Measurements from ENCODE around the gene ARMH1. TPM values are rescaled to one million over a fixed set of nuclear protein-coding genes. Genes with fewer than 3 reads are reported as not detected.

Gene ARMH1
- not detected in 2 replicates for total RNA-seq (2014; rRNA removed; shearing (Covaris generic))

- DNase-seq (ENCODE audit: low spot score), result peak; percentile 98
Measured at GRCh38 chr1:44674113-44675000, at the start of gene ARMH1, which contains the start of gene TMEM53. TSS of gene ARMH1 (plus strand) at chr1:44674714. CDS start at chr1:44689698, 14,984 bp downstream. TSS of gene TMEM53 (minus strand) at chr1:44674481. CDS start at chr1:44674391, 90 bp downstream.

GRCh38 chr1:44625348-44625747 lies 49.2 kb upstream of the ARMH1 start:
- no peak for DNase-seq (ENCODE audit: low spot score)

- DNase-seq (ENCODE audit: low spot score), result peak; percentile 87
Measured at GRCh38 chr1:44628962-44629756, 45.4 kb upstream of the ARMH1 start.

- DNase-seq (ENCODE audit: low spot score), result no peak
Measured at GRCh38 chr1:44630116-44630515, 44.4 kb upstream of the ARMH1 start.

- DNase-seq (ENCODE audit: low spot score), result no peak
Measured at GRCh38 chr1:44631333-44631646, 43.2 kb upstream of the ARMH1 start.

- DNase-seq (ENCODE audit: low spot score), result peak; percentile 68
Measured at GRCh38 chr1:44631647-44632539, 42.6 kb upstream of the ARMH1 start.

GRCh38 chr1:44632598-44632997 lies 41.9 kb upstream of the ARMH1 start:
- no peak for DNase-seq (ENCODE audit: low spot score)

- DNase-seq (ENCODE audit: low spot score), result no peak
Measured at GRCh38 chr1:44634606-44635189, 39.8 kb upstream of the ARMH1 start.

- no peak for DNase-seq (ENCODE audit: low spot score)
Measured at GRCh38 chr1:44635439-44635838, 39.1 kb upstream of the ARMH1 start.

GRCh38 chr1:44636083-44636687 lies 38.3 kb upstream of the ARMH1 start:
- DNase-seq (ENCODE audit: low spot score), result no peak

- peak; percentile 61 for DNase-seq (ENCODE audit: low spot score)
Measured at GRCh38 chr1:44636688-44637598, 37.6 kb upstream of the ARMH1 start.

GRCh38 chr1:44637702-44638411 lies 36.7 kb upstream of the ARMH1 start:
- DNase-seq (ENCODE audit: low spot score), result no peak

GRCh38 chr1:44640200-44640853 lies 34.2 kb upstream of the ARMH1 start:
- DNase-seq (ENCODE audit: low spot score), result no peak

- DNase-seq (ENCODE audit: low spot score), result no peak
Measured at GRCh38 chr1:44641126-44642102, 33.1 kb upstream of the ARMH1 start.

- DNase-seq (ENCODE audit: low spot score), result no peak
Measured at GRCh38 chr1:44642255-44642654, 32.3 kb upstream of the ARMH1 start.

- no peak for DNase-seq (ENCODE audit: low spot score)
Measured at GRCh38 chr1:44642925-44643324, 31.6 kb upstream of the ARMH1 start.

GRCh38 chr1:44643721-44644334 lies 30.7 kb upstream of the ARMH1 start:
- DNase-seq (ENCODE audit: low spot score), result no peak

Measured in A172 (cell line).